GM23248 (cell line): Measurements from ENCODE around the gene GCNA. TPM values are rescaled to one million over a fixed set of nuclear protein-coding genes. Genes with fewer than 3 reads are reported as not detected.

Experiments
- DNase-seq: peaks from one replicate; pipeline ENCODE4 v3.0.0-alpha.2; 2015
- H2AFZ ChIP-seq: fragments of 200-600 bp; sonication (generic); 2 replicates; pipeline ENCODE4 v1.6.1; 2016; ENCODE audit warnings: antibody characterized with exemption
- H3F3A ChIP-seq: fragments of 200-600 bp; sonication (generic); 2 replicates; pipeline ENCODE4 v1.6.1; 2016; ENCODE audit warnings: mild to moderate bottlenecking, antibody characterized with exemption, mixed run types; ENCODE audit not compliant: insufficient read depth
- H3K27ac ChIP-seq: fragments of 200-600 bp; sonication (generic); 2 replicates; pipeline ENCODE4 v1.5.1; 2016; ENCODE audit warnings: mild to moderate bottlenecking
- H3K27me3 ChIP-seq: fragments of 200-600 bp; sonication (generic); replicated peaks from 2 replicates; pipeline ENCODE4 v1.6.1; 2016; ENCODE audit warnings: mild to moderate bottlenecking; ENCODE audit not compliant: insufficient read depth
- H3K36me3 ChIP-seq: fragments of 200-600 bp; sonication (generic); 2 replicates; pipeline ENCODE4 v1.6.1; 2016; ENCODE audit warnings: low read depth, mild to moderate bottlenecking
- H3K4me1 ChIP-seq: fragments of 200-600 bp; sonication (generic); 2 replicates; pipeline ENCODE4 v1.6.1; 2016; ENCODE audit warnings: mild to moderate bottlenecking; ENCODE audit not compliant: insufficient read depth
- H3K4me2 ChIP-seq: fragments of 200-600 bp; sonication (generic); one replicate; pipeline ENCODE4 v1.6.1; 2016; ENCODE audit warnings: mild to moderate bottlenecking; ENCODE audit not compliant: unreplicated experiment
- H3K4me3 ChIP-seq: fragments of 200-600 bp; sonication (generic); 2 replicates; pipeline ENCODE4 v1.5.1; 2016; ENCODE audit warnings: mild to moderate bottlenecking
- H3K79me2 ChIP-seq: fragments of 200-600 bp; sonication (generic); 2 replicates; pipeline ENCODE4 v1.6.1; 2016; ENCODE audit warnings: mild to moderate bottlenecking; ENCODE audit not compliant: insufficient read depth
- H3K9ac ChIP-seq: fragments of 200-600 bp; sonication (generic); 2 replicates; pipeline ENCODE4 v1.6.1; 2016; ENCODE audit warnings: mild to moderate bottlenecking
- H3K9me2 ChIP-seq: fragments of 200-600 bp; sonication (generic); 2 replicates; pipeline ENCODE4 v1.6.1; 2016; ENCODE audit warnings: mixed run types, mild to moderate bottlenecking, moderate library complexity; ENCODE audit not compliant: insufficient read depth
- H3K9me3 ChIP-seq: fragments of 200-600 bp; sonication (generic); one replicate; pipeline ENCODE4 v1.6.1; 2017; ENCODE audit warnings: low read depth
- H4K20me1 ChIP-seq: fragments of 200-600 bp; sonication (generic); 2 replicates; pipeline ENCODE4 v1.6.0; 2016; ENCODE audit not compliant: insufficient read depth
- EZH2 ChIP-seq: fragments of 200-600 bp; sonication (generic); IDR thresholded peaks from 2 replicates; pipeline ENCODE4 v1.6.1; 2018; ENCODE audit warnings: antibody characterized with exemption, mild to moderate bottlenecking; ENCODE audit not compliant: insufficient read depth, poor library complexity, severe bottlenecking
- EZH2phosphoT487 ChIP-seq: fragments of 200-600 bp; sonication (generic); IDR thresholded peaks from 2 replicates; pipeline ENCODE4 v1.6.1; 2018; ENCODE audit warnings: antibody characterized with exemption, moderate library complexity, mild to moderate bottlenecking, low read depth; ENCODE audit not compliant: insufficient read depth
- WGBS, 2 experiments: methylation state at CpG; one replicate each; pipeline ENCODE4 v1.1.6; 2015 to 2017; ENCODE audit warnings: low lambda C conversion rate in 2 of 2, low coverage in 1 of 2; ENCODE audit errors: missing lambda C conversion rate in 2 of 2; 5-methylcytosine and 5-hydroxymethylcytosine counted together
- in situ Hi-C: fragments of 300-500 bp; cut with MboI; formaldehyde crosslinking; loops from 2 replicates; pipeline ENCODE4 v1.15.0; 2020
- polyA plus RNA-seq: library from polyadenylated mRNA; unstranded; fragments of >200 nt; fragmentation: Nextera tagmentation; extraction: Ambion mirVana; gene quantifications from 2 replicates; pipeline ENCODE4 v1.2.1, GENCODE V29; 2016
- total RNA-seq: library from RNA; depleted of rRNA; stranded (reverse); fragments of >200 nt; shearing (Covaris generic); gene quantifications from 2 replicates; pipeline ENCODE4 v1.2.3, GENCODE V29; 2014

GCNA gene
- total and polyA plus RNA-seq, 2 experiments from 2014 or later = 1.5 to 2.2 TPM

DNA sequence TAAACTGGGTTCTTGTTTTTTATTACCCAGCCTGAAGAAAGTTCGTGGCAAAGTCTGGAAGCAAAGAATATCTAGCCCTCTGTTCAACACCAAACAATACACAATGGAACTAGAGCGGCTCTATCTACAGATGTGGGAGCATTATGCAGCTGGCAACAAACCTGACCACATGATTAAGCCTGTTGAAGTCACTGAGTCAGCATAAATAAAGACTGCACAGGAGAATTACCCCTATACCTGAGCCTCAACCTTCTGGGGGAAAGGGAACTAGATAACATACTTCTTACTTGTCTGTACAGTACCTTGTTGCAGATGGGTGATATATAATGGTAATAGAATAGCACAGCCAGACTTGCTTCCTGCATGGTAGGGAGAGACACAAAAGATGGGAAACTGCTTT, 4.6 kb upstream of the GCNA start:
- H3K9me2 ChIP-seq = no peaks in the 10 kb centered on the region
- no peak overlapping the region for H2AFZ ChIP-seq
- H3K79me2 ChIP-seq = peaks cover 28% of the 10 kb centered on the region
- H3K27ac ChIP-seq = no peak overlapping the region
- H3K4me2 ChIP-seq = no peak overlapping the region
- no peak overlapping the region for H3K9ac ChIP-seq
- in situ Hi-C loops = no loop called here
- TF ChIP-seq EZH2phosphoT487 (no peak), EZH2 (no peak)
- WGBS, 2 experiments = 100% methylated on average over 2 of the region's 2 CpGs
- H3F3A ChIP-seq = peaks cover 10% of the 10 kb centered on the region; the same call in 1 of the 2 replicates
- H3K27me3 ChIP-seq = no peaks in the 10 kb centered on the region
- no peaks in the 10 kb centered on the region for H4K20me1 ChIP-seq
- peaks cover 43% of the 10 kb centered on the region for H3K36me3 ChIP-seq
- H3K9me3 ChIP-seq = no peaks in the 10 kb centered on the region
- no peak for DNase-seq
- no peaks in the 10 kb centered on the region for H3K4me1 ChIP-seq
- H3K4me3 ChIP-seq = no peak overlapping the region

DNA sequence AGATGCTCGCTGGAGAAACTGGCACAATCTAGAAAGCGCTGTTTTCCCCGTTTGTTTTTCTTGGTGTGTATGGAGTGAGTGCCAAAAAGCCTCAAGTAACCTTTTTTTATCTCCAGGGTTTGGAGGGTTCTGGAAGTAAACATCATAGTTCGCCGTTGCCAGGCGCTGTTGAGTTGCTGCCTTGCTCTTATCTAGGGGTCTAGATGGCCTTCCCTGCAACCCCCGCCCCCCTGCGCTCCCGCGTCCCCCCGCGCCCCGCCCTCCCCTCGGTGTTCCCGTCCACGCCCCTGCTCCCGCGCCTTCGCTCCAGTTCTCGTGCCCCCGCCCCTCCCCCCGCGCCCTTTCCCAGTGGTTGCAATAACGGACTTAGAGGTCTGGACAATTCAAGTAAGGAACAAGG, 555 bp upstream of the GCNA start:
- WGBS, 2 experiments = 80 to 91% methylated on average over 4 to 24 of the region's 24 CpGs
- no peaks in the 10 kb centered on the region for H3K9me3 ChIP-seq
- peaks cover 22% of the 10 kb centered on the region for H3K79me2 ChIP-seq
- H3F3A ChIP-seq = peaks cover 10% of the 10 kb centered on the region; the same call in 1 of the 2 replicates
- no peak for TF ChIP-seq EZH2phosphoT487
- TF ChIP-seq EZH2 = no peak
- H3K27me3 ChIP-seq = no peaks in the 10 kb centered on the region
- no peak overlapping the region for H3K4me3 ChIP-seq
- peaks cover 39% of the 10 kb centered on the region for H3K36me3 ChIP-seq
- H3K4me1 ChIP-seq = no peaks in the 10 kb centered on the region
- H3K9ac ChIP-seq = no peak overlapping the region
- H3K4me2 ChIP-seq = no peak overlapping the region
- H4K20me1 ChIP-seq = no peaks in the 10 kb centered on the region
- H3K9me2 ChIP-seq = no peaks in the 10 kb centered on the region
- H2AFZ ChIP-seq = no peak overlapping the region
- DNase-seq = no peak
- in situ Hi-C loops = no loop called here
- H3K27ac ChIP-seq = no peak overlapping the region

DNA sequence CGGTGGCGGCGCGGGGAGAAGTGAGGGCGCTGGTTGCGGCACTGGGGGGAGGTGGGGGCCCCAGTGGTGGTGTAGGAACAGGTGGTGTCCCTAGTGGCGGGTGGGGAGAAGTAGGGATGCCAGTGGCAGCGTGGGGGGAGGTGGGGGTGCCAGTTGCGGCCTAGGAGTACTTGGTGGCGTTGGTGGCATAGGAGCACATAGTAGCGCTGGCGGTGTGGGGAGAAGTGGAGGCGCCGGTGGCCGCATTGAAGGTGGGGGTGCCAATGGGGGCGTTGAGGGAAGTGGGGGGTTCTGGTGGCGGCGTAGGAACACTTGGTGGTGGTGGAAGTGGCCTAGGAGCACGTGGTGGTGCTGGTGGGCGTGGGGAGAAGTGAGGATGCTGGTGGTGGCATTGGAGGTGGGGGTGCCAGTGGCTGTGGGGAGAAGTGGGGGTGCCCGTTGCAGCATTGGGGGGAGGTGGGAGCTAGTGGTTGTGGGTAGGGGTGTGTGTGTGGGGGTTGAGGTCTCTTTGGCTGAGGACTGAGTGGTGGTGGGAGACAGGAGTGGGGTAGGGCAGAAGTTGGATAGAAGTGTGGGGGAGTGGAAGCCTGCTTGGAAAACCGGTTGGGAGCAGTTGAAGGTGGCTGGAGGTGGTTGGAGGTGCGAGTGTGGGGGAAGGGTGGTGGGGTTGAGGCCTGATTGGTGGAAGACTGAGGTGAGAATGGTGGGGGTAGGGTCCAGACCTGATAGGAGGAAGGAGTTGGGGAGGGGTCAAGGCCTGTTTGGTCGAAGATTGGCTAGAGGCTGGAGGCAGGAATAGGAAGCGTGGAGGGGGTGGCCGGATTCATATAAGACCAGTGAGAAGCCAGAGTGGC, 1.1 kb downstream of the GCNA start:
- Histone ChIP-seq H3K4me3 (no peak overlapping the region), H3K9ac (no peak overlapping the region), H3K9me2 (no peaks in the 10 kb centered on the region), H4K20me1 (no peaks in the 10 kb centered on the region), H3K79me2 (peaks cover 20% of the 10 kb centered on the region), H2AFZ (no peak overlapping the region), H3K27me3 (no peaks in the 10 kb centered on the region), H3K4me1 (no peaks in the 10 kb centered on the region), H3K4me2 (no peak overlapping the region), H3F3A (peaks cover 7% of the 10 kb centered on the region; the same call in 1 of the 2 replicates), H3K27ac (no peak overlapping the region), H3K9me3 (no peaks in the 10 kb centered on the region), H3K36me3 (peaks cover 23% of the 10 kb centered on the region)
- in situ Hi-C loops = no loop called here
- no peak for DNase-seq
- TF ChIP-seq EZH2phosphoT487 (no peak), EZH2 (no peak)
- WGBS, 2 experiments = 97% methylated on average over 26 of the region's 26 CpGs; no CpG with 5 or more reads in 1 of the 2 experiments

DNA sequence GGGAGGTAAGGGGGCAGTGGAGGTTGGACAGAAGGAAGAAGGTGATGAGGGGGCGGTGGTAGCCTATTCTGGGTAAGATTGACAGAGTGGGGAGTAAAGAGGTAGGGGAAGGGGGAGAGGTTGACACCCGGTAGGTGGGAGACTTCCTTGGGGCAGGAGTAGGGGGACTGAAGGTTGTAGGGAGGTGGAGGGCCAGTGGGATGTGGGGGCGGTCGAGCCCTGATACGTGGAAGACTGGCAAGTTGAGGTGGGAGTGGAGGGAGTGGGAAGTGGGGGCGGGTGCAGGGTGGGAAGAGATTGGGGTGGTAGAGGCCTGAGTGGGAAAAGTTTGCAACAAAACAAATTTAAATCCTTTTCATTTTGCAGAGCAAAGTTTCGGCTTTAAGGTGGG, 1.7 kb downstream of the GCNA start:
- H3K27me3 ChIP-seq = no peaks in the 10 kb centered on the region
- H3K9me3 ChIP-seq = no peaks in the 10 kb centered on the region
- TF ChIP-seq EZH2phosphoT487 (no peak), EZH2 (no peak)
- H3K9ac ChIP-seq = no peak overlapping the region
- H3K4me2 ChIP-seq = no peak overlapping the region
- no peak overlapping the region for H2AFZ ChIP-seq
- H3K4me3 ChIP-seq = no peak overlapping the region
- no peaks in the 10 kb centered on the region for H4K20me1 ChIP-seq
- in situ Hi-C loops = no loop called here
- no peaks in the 10 kb centered on the region for H3K4me1 ChIP-seq
- DNase-seq = no peak
- H3K79me2 ChIP-seq = peaks cover 14% of the 10 kb centered on the region
- WGBS, 2 experiments = 88 to 100% methylated on average over 1 to 7 of the region's 7 CpGs
- peaks cover 16% of the 10 kb centered on the region for H3K36me3 ChIP-seq
- H3K27ac ChIP-seq = no peak overlapping the region
- H3F3A ChIP-seq = peaks cover under 1% of the 10 kb centered on the region; the same call in 1 of the 2 replicates
- no peaks in the 10 kb centered on the region for H3K9me2 ChIP-seq
